HepG2 (cell line): Measurements from ENCODE around the gene OPN5. TPM values are rescaled to one million over a fixed set of nuclear protein-coding genes. Genes with fewer than 3 reads are reported as not detected.

Source experiments
- ATAC-seq: fragments of 200-7000 bp; cut with Tn5 transposase; 3 replicates; pipeline ENCODE4 v1.9.1; 2020; ENCODE audit warnings: mild to moderate bottlenecking, moderate library complexity
- BruUV-seq: library from RNA; stranded (reverse); fragments of 400-500 nt; replicated peaks from 2 replicates; lab custom pipeline; 2021; lab: Mats Ljungman, UMichigan
- CTCF ChIA-PET: fragments of 300-600 bp; formaldehyde crosslinking; extraction: SDS; loops from one replicate; lab custom pipeline; 2021; ENCODE audit warnings: low total read pairs, inconsistent platforms, low intra/inter-chr PET ratio; lab: Yijun Ruan, JAX
- POLR2A ChIA-PET: fragments of 350-600 bp; sonication (Branson Sonifier 250); formaldehyde crosslinking; loops from one replicate; lab custom pipeline; 2020; ENCODE audit warnings: antibody characterized with exemption, inconsistent platforms; lab: Yijun Ruan, JAX
- DNase-seq: peaks from one replicate; pipeline ENCODE4 v3.0.0-alpha.2; 2015; ENCODE audit warnings: low spot score
- FAIRE-seq: peaks from 3 replicates; lab custom pipeline; 2011; peaks lifted over from hg19 to GRCh38; lab: Jason Lieb, UNC
- H2AFZ ChIP-seq: one replicate; pipeline ENCODE4 v1.6.1; 2011; ENCODE audit warnings: low read length, inconsistent platforms
- H3K27ac ChIP-seq: fragments of 300-600 bp; 3 replicates; pipeline ENCODE4 v1.8.0; 2011; ENCODE audit warnings: mixed run types, mild to moderate bottlenecking, mixed read lengths, low read length, inconsistent platforms; ENCODE audit not compliant: insufficient read depth; ENCODE audit errors: extremely low read length
- H3K27me3 ChIP-seq, 2 experiments: fragments of 200-600 bp in 1 of 2; 2 replicates in 1 of 2; 3 replicates in 1 of 2; pipeline versions ENCODE4 v1.6.0 to v1.8.0; 2011; ENCODE audit warnings: low read length in 2 of 2, mild to moderate bottlenecking in 2 of 2, moderate library complexity in 2 of 2, inconsistent platforms in 1 of 2; ENCODE audit not compliant: insufficient read depth in 2 of 2, control insufficient read depth in 1 of 2
- H3K36me3 ChIP-seq, 2 experiments: fragments of 200-600 bp in 1 of 2; replicated peaks in 1 of 2; 2 replicates in 1 of 2; 3 replicates in 1 of 2; pipeline versions ENCODE4 v1.5.1 to v1.8.0; 2011; ENCODE audit warnings: low read length in 2 of 2, inconsistent platforms in 1 of 2; ENCODE audit not compliant: insufficient read depth in 2 of 2, control insufficient read depth in 1 of 2
- H3K4me1 ChIP-seq: 2 replicates; pipeline ENCODE4 v1.5.1; 2012; ENCODE audit warnings: low read length, inconsistent platforms; ENCODE audit not compliant: insufficient read depth
- H3K4me2 ChIP-seq: 2 replicates; pipeline ENCODE4 v1.6.0; 2011; ENCODE audit warnings: low read depth, low read length, inconsistent platforms
- H3K4me3 ChIP-seq, 3 experiments: fragments of 200-600 bp in 1 of 3; sonication (generic), shearing (Covaris generic) in 1 of 3; replicated peaks in 1 of 3; 2 replicates each; pipeline ENCODE4 v1.5.1; 2011 to 2016; ENCODE audit warnings: low read length in 3 of 3, inconsistent platforms in 2 of 3, low read depth in 2 of 3, mild to moderate bottlenecking in 2 of 3, control low read depth in 1 of 3, mixed read lengths in 1 of 3; ENCODE audit not compliant: insufficient read depth in 1 of 3
- H3K79me2 ChIP-seq: one replicate; pipeline ENCODE4 v1.6.1; 2011; ENCODE audit warnings: low read length, inconsistent platforms; ENCODE audit not compliant: insufficient read depth
- H3K9ac ChIP-seq: 2 replicates; pipeline ENCODE4 v1.6.0; 2011; ENCODE audit warnings: mild to moderate bottlenecking, low read depth, low read length, inconsistent platforms; ENCODE audit not compliant: insufficient read depth
- H3K9me3 ChIP-seq: 2 replicates; pipeline ENCODE4 v1.5.1; 2012; ENCODE audit warnings: mild to moderate bottlenecking, low read length
- H4K20me1 ChIP-seq: 2 replicates; pipeline ENCODE4 v1.6.0; 2011; ENCODE audit warnings: inconsistent platforms, mild to moderate bottlenecking, low read length, moderate library complexity; ENCODE audit not compliant: insufficient read depth
- NFE2L1 ChIP-seq: sonication (generic); formaldehyde crosslinking; IDR thresholded peaks from 2 replicates; pipeline ENCODE4 v1.4.0; 2020; ENCODE audit warnings: missing genetic modification reagents, mild to moderate bottlenecking, borderline replicate concordance
- NFIB ChIP-seq: sonication (generic); formaldehyde crosslinking; IDR thresholded peaks from 2 replicates; pipeline ENCODE4 v1.9.0; 2021; ENCODE audit warnings: missing genetic modification reagents, mild to moderate bottlenecking, borderline replicate concordance
- SKI ChIP-seq: fragments of 450-650 bp; IDR thresholded peaks from one replicate; pipeline ENCODE4 v1.6.1; 2018; ENCODE audit warnings: mild to moderate bottlenecking; ENCODE audit not compliant: partially characterized antibody
- ZFP37 ChIP-seq: sonication (generic); formaldehyde crosslinking; IDR thresholded peaks from 2 replicates; pipeline ENCODE4 v1.4.0; 2020; ENCODE audit warnings: missing genetic modification reagents, borderline replicate concordance
- ZFP62 ChIP-seq: sonication (generic); formaldehyde crosslinking; IDR thresholded peaks from 2 replicates; pipeline ENCODE4 v1.4.0; 2020; ENCODE audit warnings: missing genetic modification reagents
- ZNF329 ChIP-seq: sonication (generic); formaldehyde crosslinking; IDR thresholded peaks from 2 replicates; pipeline ENCODE4 v1.9.0; 2021; ENCODE audit warnings: low read depth, mild to moderate bottlenecking, missing genetic modification reagents
- ZNF747 ChIP-seq: sonication (generic); formaldehyde crosslinking; IDR thresholded peaks from 2 replicates; pipeline ENCODE4 v1.8.1; 2023; ENCODE audit warnings: missing genetic modification reagents, mild to moderate bottlenecking, borderline replicate concordance
- ZNF773 ChIP-seq: sonication (generic); formaldehyde crosslinking; IDR thresholded peaks from 2 replicates; pipeline ENCODE4 v1.4.0; 2020; ENCODE audit warnings: missing genetic modification reagents, borderline replicate concordance
- WGBS: methylation state at CpG from one replicate; pipeline ENCODE4 v1.1.6; 2017; ENCODE audit warnings: low lambda C conversion rate; 5-methylcytosine and 5-hydroxymethylcytosine counted together
- in situ Hi-C: cut with HindIII; loops from 2 replicates; pipeline ENCODE4 v1.10.0; 2017; ENCODE audit warnings: low pct_unique_long_range_greater_than_20kb; ENCODE audit not compliant: extremely low pct_ligation_motif_present
- intact Hi-C: fragments of 100-400 bp; cut with micrococcal nuclease; formaldehyde crosslinking; loops from one replicate; pipeline ENCODE4 v1.10.0; 2022; ENCODE audit not compliant: unreplicated experiment
- polyA plus RNA-seq, 8 experiments: library from polyadenylated mRNA; depleted of rRNA in 3 of 8; stranded (reverse) in 7 of 8; unstranded in 1 of 8; fragments of >200 nt; fragmentation: Illumina TruSeq in 4 of 8; extraction: Trizol in 4 of 8; gene quantifications; 2 replicates each; pipeline versions ENCODE4 v1.2.1 to v1.2.3, GENCODE V29; 2011 to 2016; ENCODE audit warnings: low read depth in 4 of 8, missing spikeins in 1 of 8, mixed read lengths in 1 of 8; ENCODE audit not compliant: insufficient read depth in 1 of 8
- total RNA-seq, 5 experiments: library from RNA; depleted of rRNA; stranded (reverse); fragments of >200 nt; fragmentation: Illumina TruSeq; extraction: Trizol; gene quantifications; 2 replicates each; pipeline ENCODE4 v1.2.3, GENCODE V29; 2016; ENCODE audit warnings: low read depth in 1 of 5
- TF ChIP-seq, protein P1 (sequence below): sonication (generic); formaldehyde crosslinking; IDR thresholded peaks from 2 replicates; pipeline ENCODE4 v1.9.0; 2021; ENCODE audit warnings: missing genetic modification reagents, borderline replicate concordance
- TF ChIP-seq, protein P2 (sequence below): sonication (generic); formaldehyde crosslinking; IDR thresholded peaks from 2 replicates; pipeline ENCODE4 v1.4.0; 2020; ENCODE audit warnings: missing genetic modification reagents
- TF ChIP-seq, protein P3 (sequence below): fragments of 450-650 bp; IDR thresholded peaks from 2 replicates; pipeline ENCODE4 v1.6.1; 2016

OPN5 gene
- total and polyA plus RNA-seq, 2 of the 13 experiments (the other 11 are each of a cell fraction or from before 2014, with no cell fraction given): not detected

DNA sequence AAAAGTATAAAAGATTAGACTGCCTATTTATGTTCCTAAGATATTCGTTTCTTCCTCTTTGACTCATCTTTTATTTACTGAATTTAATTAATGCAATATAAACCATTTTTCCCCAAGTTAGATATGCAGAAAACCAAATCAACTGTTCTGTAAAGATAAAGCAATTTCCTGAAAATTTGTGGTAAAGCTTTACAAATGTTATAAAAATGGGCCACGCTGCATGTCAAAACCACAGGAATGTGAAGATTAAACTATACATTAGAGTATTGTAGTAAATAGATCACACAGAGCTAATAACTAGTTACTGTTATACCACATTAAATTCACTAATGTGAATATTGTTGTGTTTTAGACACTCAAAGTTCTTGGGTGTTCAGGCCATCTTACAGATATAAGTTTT lies 83.4 kb downstream of the OPN5 start:
- Histone ChIP-seq H3K9ac (no peak overlapping the region), H3K4me1 (no peaks in the 10 kb centered on the region), H3K4me2 (no peak overlapping the region), H3K9me3 (no peaks in the 10 kb centered on the region), H3K27me3 (no peaks in the 10 kb centered on the region), H3K27ac (no peak overlapping the region), H4K20me1 (no peaks in the 10 kb centered on the region), H3K79me2 (no peaks in the 10 kb centered on the region), H2AFZ (no peak overlapping the region), H3K36me3 (no peaks in the 10 kb centered on the region), H3K4me3 (no peak overlapping the region)
- ATAC-seq: no peak
- in situ Hi-C loops (no loop called here), intact Hi-C loops (no loop called here)
- no peak for TF ChIP-seq ZFP62 (CRISPR knock-in tag)
- TF ChIP-seq, protein P1, sequence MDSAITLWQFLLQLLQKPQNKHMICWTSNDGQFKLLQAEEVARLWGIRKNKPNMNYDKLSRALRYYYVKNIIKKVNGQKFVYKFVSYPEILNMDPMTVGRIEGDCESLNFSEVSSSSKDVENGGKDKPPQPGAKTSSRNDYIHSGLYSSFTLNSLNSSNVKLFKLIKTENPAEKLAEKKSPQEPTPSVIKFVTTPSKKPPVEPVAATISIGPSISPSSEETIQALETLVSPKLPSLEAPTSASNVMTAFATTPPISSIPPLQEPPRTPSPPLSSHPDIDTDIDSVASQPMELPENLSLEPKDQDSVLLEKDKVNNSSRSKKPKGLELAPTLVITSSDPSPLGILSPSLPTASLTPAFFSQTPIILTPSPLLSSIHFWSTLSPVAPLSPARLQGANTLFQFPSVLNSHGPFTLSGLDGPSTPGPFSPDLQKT (CRISPR knock-in tag): no peak
- WGBS: 22% methylated on average over 2 of the region's 2 CpGs
- CTCF ChIA-PET: no interaction called here
- POLR2A ChIA-PET: no interaction called here
- no peak for DNase-seq
- no TSS peak for BruUV-seq
- FAIRE-seq: no peak

DNA sequence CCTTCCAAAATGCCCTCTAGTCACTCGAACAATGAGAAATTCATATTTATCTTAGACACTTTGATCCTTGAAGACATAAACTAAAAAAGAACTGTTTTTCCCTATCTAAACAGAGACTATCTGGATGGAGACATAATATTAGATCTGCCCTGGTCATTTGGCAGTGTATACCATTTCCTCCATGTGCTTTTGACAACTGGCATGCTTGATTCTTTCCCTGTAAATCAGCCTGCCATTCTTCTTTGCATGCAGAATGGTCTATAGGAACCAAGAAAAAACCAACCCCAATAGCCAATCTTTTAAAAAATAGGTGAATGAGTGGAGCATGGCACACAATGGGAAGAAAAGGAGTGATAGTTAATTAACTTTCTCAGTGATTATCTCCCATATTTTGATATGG lies 93.8 kb downstream of the OPN5 start:
- no peak for TF ChIP-seq ZNF747 (CRISPR knock-in tag)
- TF ChIP-seq, protein P2, sequence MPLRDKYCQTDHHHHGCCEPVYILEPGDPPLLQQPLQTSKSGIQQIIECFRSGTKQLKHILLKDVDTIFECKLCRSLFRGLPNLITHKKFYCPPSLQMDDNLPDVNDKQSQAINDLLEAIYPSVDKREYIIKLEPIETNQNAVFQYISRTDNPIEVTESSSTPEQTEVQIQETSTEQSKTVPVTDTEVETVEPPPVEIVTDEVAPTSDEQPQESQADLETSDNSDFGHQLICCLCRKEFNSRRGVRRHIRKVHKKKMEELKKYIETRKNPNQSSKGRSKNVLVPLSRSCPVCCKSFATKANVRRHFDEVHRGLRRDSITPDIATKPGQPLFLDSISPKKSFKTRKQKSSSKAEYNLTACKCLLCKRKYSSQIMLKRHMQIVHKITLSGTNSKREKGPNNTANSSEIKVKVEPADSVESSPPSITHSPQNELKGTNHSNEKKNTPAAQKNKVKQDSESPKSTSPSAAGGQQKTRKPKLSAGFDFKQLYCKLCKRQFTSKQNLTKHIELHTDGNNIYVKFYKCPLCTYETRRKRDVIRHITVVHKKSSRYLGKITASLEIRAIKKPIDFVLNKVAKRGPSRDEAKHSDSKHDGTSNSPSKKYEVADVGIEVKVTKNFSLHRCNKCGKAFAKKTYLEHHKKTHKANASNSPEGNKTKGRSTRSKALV (CRISPR knock-in tag): no peak
- no peak for TF ChIP-seq NFE2L1
- TF ChIP-seq, protein P3, sequence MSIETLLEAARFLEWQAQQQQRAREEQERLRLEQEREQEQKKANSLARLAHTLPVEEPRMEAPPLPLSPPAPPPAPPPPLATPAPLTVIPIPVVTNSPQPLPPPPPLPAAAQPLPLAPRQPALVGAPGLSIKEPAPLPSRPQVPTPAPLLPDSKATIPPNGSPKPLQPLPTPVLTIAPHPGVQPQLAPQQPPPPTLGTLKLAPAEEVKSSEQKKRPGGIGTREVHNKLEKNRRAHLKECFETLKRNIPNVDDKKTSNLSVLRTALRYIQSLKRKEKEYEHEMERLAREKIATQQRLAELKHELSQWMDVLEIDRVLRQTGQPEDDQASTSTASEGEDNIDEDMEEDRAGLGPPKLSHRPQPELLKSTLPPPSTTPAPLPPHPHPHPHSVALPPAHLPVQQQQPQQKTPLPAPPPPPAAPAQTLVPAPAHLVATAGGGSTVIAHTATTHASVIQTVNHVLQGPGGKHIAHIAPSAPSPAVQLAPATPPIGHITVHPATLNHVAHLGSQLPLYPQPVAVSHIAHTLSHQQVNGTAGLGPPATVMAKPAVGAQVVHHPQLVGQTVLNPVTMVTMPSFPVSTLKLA: peak; percentile 95
- no peak for TF ChIP-seq ZNF773
- no peak for TF ChIP-seq ZNF329 (CRISPR knock-in tag)
- TF ChIP-seq SKI: no peak
- TF ChIP-seq NFIB (CRISPR knock-in tag): no peak
- no peak for TF ChIP-seq ZFP37 (CRISPR knock-in tag)
- DNase-seq (no peak), ATAC-seq (no peak), FAIRE-seq (no peak)
- Histone ChIP-seq H3K9me3 (no peaks in the 10 kb centered on the region), H2AFZ (no peak overlapping the region), H3K79me2 (no peaks in the 10 kb centered on the region), H3K27me3 (no peaks in the 10 kb centered on the region), H4K20me1 (no peaks in the 10 kb centered on the region), H3K4me2 (no peak overlapping the region), H3K27ac (no peak overlapping the region), H3K4me3 (no peak overlapping the region), H3K36me3 (peaks cover 7 to 15% of the 10 kb centered on the region in 2 experiments; a peak in 4 of 5 replicates), H3K4me1 (no peaks in the 10 kb centered on the region), H3K9ac (no peak overlapping the region)
- intact Hi-C loops (no loop called here), in situ Hi-C loops (no loop called here)
- ChIA-PET POLR2A (no interaction called here), CTCF (no interaction called here)
- WGBS: 45% methylated on average over 1 of the region's 1 CpG
- no TSS peak for BruUV-seq
